GM18511 (cell line): ENCODE measurements around the gene KCNT1.

Source experiments
- ATAC-seq: cut with Tn5 transposase; IDR thresholded peaks from one replicate; pipeline ENCODE4 v1.9.1; 2021; ENCODE audit warnings: mild to moderate bottlenecking, moderate library complexity; ENCODE audit not compliant: unreplicated experiment

The KCNT1 gene

GRCh38 chr9:135815830-135816650 lies 114.1 kb downstream of the KCNT1 start:
- ATAC-seq, result no peak

GRCh38 chr9:135816651-135816970 lies 114.6 kb downstream of the KCNT1 start:
- no peak for ATAC-seq

- no peak for ATAC-seq
Observed at GRCh38 chr9:135817951-135818717, 116.1 kb downstream of the KCNT1 start.

GRCh38 chr9:135818718-135819475 lies 116.9 kb downstream of the KCNT1 start:
- no peak for ATAC-seq

GRCh38 chr9:135819905-135820304 lies 117.9 kb downstream of the KCNT1 start:
- ATAC-seq, result no peak

- ATAC-seq, result no peak
Observed at GRCh38 chr9:135820661-135821060, 118.7 kb downstream of the KCNT1 start.

- no peak for ATAC-seq
Observed at GRCh38 chr9:135821116-135821515, 119.1 kb downstream of the KCNT1 start.

- no peak for ATAC-seq
Observed at GRCh38 chr9:135821733-135822373, 119.9 kb downstream of the KCNT1 start.

GRCh38 chr9:135822374-135822755 lies 120.4 kb downstream of the KCNT1 start:
- no peak for ATAC-seq

- ATAC-seq, result no peak
Observed at GRCh38 chr9:135823036-135823435, 121.1 kb downstream of the KCNT1 start.

- ATAC-seq, result no peak
Observed at GRCh38 chr9:135825435-135826187, 123.6 kb downstream of the KCNT1 start.

GRCh38 chr9:135826188-135826545 lies 124.2 kb downstream of the KCNT1 start:
- no peak for ATAC-seq

- no peak for ATAC-seq
Observed at GRCh38 chr9:135827301-135827700, 125.3 kb downstream of the KCNT1 start.

GRCh38 chr9:135827866-135828580 lies 126.0 kb downstream of the KCNT1 start:
- ATAC-seq, result no peak

GRCh38 chr9:135828656-135829055 lies 126.7 kb downstream of the KCNT1 start:
- ATAC-seq, result no peak

GRCh38 chr9:135830496-135830895 lies 128.5 kb downstream of the KCNT1 start:
- ATAC-seq, result no peak

GRCh38 chr9:135833864-135834263 lies 131.9 kb downstream of the KCNT1 start:
- no peak for ATAC-seq

- ATAC-seq, result no peak
Observed at GRCh38 chr9:135835131-135835530, 133.1 kb downstream of the KCNT1 start.

- no peak for ATAC-seq
Observed at GRCh38 chr9:135839516-135839915, 137.5 kb downstream of the KCNT1 start.

- ATAC-seq, result no peak
Observed at GRCh38 chr9:135840107-135840506, 138.1 kb downstream of the KCNT1 start.
